Inflammatory macrophage (primary cell): ENCODE data around the gene MRPL42.
"Not testable (repeated sequence)": the region's sequence is repeated elsewhere in the genome, so short reads cannot be mapped to it uniquely, and the experiment has no call there.

Experiments used
- DNase-seq, 2 donors: peaks; one replicate each; pipeline ENCODE4 v3.0.0-alpha.2; 2020 to 2022
- total RNA-seq, 18 experiments: gene quantifications; one replicate each; lab custom pipeline; 2026; ENCODE audit warnings: mixed read lengths in 6 of 18, inconsistent platforms in 2 of 18; lab: John Stamatoyannopoulos, UW

The MRPL42 gene
- total RNA-seq, result 13.3 to 56.6 (median 37.3) reads per million in 18 experiments

DNA sequence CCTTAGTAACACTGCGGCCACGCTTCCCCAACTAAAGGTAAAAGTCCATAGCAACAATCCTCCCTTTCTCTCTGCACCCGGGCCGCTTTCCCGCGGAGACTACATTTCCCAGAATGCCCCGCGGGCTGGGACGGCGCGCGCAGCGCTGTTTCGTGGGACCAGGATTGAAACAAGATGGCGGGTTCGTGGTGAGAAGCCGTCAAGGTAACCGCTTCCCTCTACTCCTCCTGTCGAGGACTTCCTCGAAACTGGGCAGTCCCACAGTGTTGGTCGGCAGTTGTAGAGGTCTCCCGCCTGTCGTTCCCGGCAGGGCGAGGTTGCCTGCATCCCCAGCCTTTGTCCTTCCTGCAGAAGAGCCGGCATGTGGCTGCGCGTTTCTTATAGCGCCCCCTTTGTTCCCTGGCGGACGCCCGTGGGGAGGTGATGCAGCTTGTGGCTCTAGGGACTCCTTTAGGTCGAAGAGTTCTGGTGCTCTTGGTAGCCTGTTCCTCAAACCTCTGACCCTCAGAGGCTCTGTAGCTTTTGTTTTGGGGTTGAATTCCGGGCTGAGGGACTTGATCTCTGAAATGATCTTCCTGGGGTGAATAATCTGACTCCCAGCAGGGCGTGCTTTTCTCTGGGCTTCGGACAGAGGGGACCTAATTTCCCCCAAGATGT is at the start of gene MRPL42:
TSS of gene MRPL42 (plus strand) at position 164 of the 657 bp plus-strand sequence. CDS start 1,772 bp downstream, outside the sequence.
- peak; percentile 89 to 91 for DNase-seq

DNA sequence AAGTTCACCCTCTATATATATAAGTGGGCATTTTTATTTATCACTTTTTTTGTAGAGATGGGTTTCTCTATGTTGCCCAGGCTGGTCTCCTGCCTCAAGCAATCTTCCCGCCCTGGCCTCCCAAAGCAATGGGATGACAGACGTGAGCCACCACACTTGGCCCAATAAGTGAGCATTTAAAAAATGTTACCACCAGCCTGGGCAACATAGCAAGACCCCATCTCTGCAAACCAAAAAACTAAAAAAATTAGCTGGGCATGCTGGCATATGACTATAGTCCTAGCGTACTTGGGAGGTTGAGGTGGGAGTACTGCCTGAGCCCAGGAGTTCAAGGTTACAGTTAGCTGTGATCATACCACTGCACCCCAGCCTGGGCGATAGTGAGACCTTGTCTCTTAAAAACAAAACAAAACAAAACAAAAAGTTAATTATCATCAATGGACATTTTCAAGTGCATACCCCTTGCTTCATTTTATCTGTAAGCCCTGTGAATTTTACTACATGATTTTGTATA is 49.3 kb upstream of the MRPL42 start:
- DNase-seq, result no peak

- DNase-seq, result peak; percentile 19 to 63
Measured at GRCh38 chr12:93419388-93420034, 47.8 kb upstream of the MRPL42 start.

- no peak for DNase-seq
Measured at GRCh38 chr12:93422050-93422449, 45.3 kb upstream of the MRPL42 start.

DNA sequence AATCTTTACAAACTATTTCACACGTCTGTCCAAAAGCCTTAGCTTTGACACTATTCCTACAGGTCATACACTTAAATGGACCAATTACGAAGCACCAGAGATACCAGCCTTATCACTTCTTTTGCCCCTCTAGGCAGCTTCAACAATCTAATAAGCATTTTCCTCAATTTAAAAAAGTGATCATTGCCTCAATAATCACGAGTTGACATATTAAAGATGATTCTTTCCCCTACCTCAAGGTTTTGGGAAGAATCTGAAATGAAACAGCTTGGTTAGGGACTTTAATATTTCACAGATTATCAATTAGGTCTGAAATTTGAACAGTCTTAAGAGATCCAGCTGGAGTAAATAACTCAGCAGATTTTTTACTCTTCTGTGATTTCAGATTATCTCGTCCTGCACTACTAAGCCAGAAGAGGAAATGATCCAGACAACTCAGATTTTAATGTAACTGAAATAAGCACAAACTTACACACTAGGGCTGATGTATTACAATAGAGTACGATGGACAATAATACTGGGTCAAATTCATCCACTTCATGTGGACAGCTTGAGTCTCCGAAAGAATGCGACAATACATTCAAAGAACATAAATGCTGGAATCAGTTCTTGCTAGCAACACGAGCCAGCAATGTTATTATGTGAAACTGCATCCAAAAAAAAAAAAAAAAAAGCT is 41.4 kb upstream of the MRPL42 start:
- no peak for DNase-seq

GRCh38 chr12:93426412-93426805 is 40.9 kb upstream of the MRPL42 start:
- DNase-seq, result no peak

- no peak for DNase-seq
Measured at GRCh38 chr12:93427779-93428564, 39.3 kb upstream of the MRPL42 start.

DNA sequence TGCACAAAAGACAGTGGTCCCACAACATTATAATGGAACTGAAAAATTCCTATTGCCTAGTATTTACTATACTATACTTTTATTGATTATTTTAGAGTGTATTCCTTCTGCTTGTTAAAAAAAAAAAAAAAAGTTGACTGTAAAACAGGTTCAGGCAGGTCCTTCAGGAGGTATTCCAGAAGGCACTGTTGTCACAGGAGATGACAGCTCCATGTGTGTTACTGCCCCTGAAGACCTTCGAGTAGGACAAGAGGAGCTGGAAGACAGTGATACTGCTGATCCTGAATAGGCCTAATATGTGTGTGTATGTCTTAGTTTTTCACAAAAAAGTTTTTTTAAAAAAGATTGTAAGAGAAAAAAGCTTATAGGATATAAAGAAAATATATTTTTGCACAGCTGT is 37.9 kb upstream of the MRPL42 start:
- no peak for DNase-seq

GRCh38 chr12:93429852-93430251 is 37.5 kb upstream of the MRPL42 start:
- no peak for DNase-seq

DNA sequence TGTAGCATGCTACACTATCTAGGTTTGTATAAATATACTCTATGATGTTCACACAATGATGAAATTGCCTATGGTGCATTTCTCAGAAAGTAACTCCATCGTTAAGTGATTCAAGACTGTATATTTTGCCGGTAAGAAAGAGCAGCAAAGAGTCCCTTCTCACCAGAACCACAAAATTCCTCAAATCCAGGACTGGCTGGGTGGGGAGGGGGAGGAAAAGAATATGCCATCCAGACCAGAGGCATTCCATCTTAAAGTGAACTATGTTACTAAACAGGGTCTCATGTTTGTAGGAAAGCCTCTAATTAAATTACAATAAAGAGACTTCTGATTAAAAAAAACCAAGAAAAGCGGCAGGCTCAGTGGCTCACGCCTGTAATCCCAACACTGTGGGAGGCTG is 37.0 kb upstream of the MRPL42 start:
- no peak for DNase-seq

DNA sequence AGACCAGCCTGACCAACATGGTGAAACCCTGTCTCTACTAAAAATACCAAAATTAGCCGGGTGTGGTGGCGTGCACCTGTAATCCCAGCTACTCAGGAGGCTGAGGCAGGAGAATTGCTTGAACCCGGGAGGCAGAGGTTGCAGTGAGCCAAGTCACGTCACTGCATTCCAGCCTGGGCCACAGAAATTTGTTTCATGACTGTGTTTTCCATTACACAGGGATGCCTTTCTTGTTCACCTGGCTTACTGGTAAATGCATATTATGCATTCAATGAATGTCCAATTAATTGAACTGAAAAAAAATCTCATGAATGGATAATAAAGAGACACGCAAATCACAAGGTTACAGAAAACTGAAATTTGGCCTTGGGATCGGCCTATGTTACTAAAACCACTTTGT is 35.3 kb upstream of the MRPL42 start:
- not testable (repeated sequence) for DNase-seq

- peak in 1 of 2 donors; percentile 34 for DNase-seq
Measured at GRCh38 chr12:93434256-93434865, 33.0 kb upstream of the MRPL42 start.

- no peak for DNase-seq
Measured at GRCh38 chr12:93438266-93439050, 28.9 kb upstream of the MRPL42 start.

- no peak for DNase-seq
Measured at GRCh38 chr12:93440043-93440835, 27.1 kb upstream of the MRPL42 start.

GRCh38 chr12:93441081-93441616 is 26.2 kb upstream of the MRPL42 start:
- DNase-seq, result peak in 1 of 2 donors; percentile 34

GRCh38 chr12:93441617-93442410 is 25.5 kb upstream of the MRPL42 start, which contains the start of gene UBE2N:
Gene UBE2N (minus strand): TSS chr12:93441947. CDS start chr12:93441884, 63 bp downstream.
- peak; percentile 95 for DNase-seq

DNA sequence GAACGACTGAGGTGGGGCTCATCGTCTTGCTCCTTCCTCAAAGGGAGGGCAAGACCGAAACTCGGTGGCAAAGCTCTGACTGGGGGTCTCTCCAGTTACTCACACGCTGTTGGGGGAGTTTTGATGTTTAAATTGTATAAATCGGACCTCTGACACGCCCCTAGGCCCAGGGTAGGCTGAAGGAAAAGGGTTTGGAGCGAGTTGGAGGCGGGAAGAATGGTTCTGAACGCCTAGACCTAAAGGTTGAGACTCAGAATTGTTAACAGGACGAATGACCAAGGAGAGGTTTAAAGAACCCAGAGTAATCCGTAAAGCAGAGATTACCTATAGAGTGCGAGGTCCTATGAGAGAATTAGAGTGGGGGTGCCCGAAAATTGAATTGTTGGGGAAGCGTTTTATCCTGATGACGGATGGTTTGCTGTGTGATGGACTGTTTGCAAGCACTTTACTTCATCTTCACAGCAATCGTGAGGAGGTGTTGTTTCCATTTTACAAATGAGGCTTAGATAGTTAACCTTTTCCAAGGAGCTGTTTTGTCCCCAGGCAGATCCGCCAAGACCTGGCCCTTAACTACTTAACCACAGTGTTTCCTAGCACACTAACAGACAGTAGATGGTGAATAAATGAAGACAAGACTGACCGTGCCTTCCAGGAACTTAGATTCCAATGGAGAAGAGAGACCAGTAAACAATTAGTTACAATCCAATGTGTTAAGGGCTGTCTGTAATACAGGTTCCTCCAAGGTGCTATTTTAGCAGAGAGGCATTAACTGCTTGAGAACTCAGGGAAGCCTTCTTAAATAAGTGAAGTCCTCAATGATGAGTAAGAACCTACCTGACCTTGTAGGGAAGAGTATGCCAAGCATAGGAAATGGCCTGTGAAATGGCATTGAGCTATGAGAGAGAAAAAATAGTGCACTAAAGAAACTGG is 24.6 kb upstream of the MRPL42 start:
- DNase-seq, result no peak

DNA sequence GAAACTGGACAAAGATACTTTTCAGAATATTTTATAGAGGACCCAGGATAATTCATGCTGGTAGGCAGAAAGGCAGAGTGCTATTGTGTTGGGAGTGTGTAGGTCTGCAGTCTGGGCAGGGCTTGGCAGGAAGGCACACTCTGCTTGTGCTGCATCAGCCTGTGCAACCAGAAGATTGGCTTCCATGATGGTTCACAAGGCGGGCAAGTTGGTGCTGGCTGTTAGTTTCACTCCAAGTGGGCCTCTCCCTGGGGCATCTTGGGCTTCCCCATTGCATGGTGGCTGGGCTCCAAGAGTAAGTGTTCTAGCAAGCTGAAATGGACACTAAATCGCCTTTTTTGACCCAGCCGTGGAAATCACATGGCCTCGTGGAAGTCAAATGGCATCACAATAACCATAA is 23.7 kb upstream of the MRPL42 start:
- DNase-seq, result no peak
